Middle frontal gyrus (tissue), 1 donor: ENCODE results near the gene TOLLIP.
"Not testable (repeated sequence)": the region's sequence is repeated elsewhere in the genome, so short reads cannot be mapped to it uniquely, and the experiment has no call there.

Experiments used
- DNase-seq: peaks from one replicate; pipeline ENCODE4 v3.0.0-alpha.2; 2015; ENCODE audit warnings: low spot score; ENCODE audit errors: extremely low spot score

TOLLIP gene

GRCh38 chr11:1309498-1310317 is at the start of gene TOLLIP:
Gene TOLLIP, minus strand, starts transcription at chr11:1309632. Its CDS starts 134 bp downstream, at chr11:1309498.
- DNase-seq: peak; percentile 89

- DNase-seq: not testable (repeated sequence)
These were observed 49.5 kb upstream of the TOLLIP start for GRCh38 chr11:1358931-1359330.

- no peak for DNase-seq
These were observed 48.9 kb upstream of the TOLLIP start for GRCh38 chr11:1358286-1358685.

- DNase-seq: no peak
These were observed 47.1 kb upstream of the TOLLIP start for GRCh38 chr11:1356478-1356960.

GRCh38 chr11:1356007-1356435 is 46.6 kb upstream of the TOLLIP start:
- DNase-seq: no peak

- no peak for DNase-seq
These were observed 44.9 kb upstream of the TOLLIP start for GRCh38 chr11:1354125-1354938.

- DNase-seq: no peak
These were observed 44.1 kb upstream of the TOLLIP start for GRCh38 chr11:1353383-1354124.

GRCh38 chr11:1352696-1353382 is 43.4 kb upstream of the TOLLIP start:
- DNase-seq: no peak

- DNase-seq: no peak
These were observed 42.0 kb upstream of the TOLLIP start for GRCh38 chr11:1351278-1351937.

- no peak for DNase-seq
These were observed 40.8 kb upstream of the TOLLIP start for GRCh38 chr11:1350086-1350725.

GRCh38 chr11:1349327-1350041 is 40.1 kb upstream of the TOLLIP start:
- DNase-seq: no peak

GRCh38 chr11:1348796-1349326 is 39.4 kb upstream of the TOLLIP start:
- no peak for DNase-seq

- no peak for DNase-seq
These were observed 38.8 kb upstream of the TOLLIP start for GRCh38 chr11:1348146-1348795.

- DNase-seq: not testable (repeated sequence)
These were observed 38.1 kb upstream of the TOLLIP start for GRCh38 chr11:1347411-1347999.

GRCh38 chr11:1346669-1347390 is 37.4 kb upstream of the TOLLIP start:
- DNase-seq: no peak

GRCh38 chr11:1345737-1346513 is 36.5 kb upstream of the TOLLIP start:
- no peak for DNase-seq
